A673 (cell line): ENCODE data around the gene PAX7. TPM values are rescaled to one million over a fixed set of nuclear protein-coding genes. Genes with fewer than 3 reads are reported as not detected.
"Not testable (repeated sequence)": the region's sequence is repeated elsewhere in the genome, so short reads cannot be mapped to it uniquely, and the experiment has no call there.

Experiments used
- BruUV-seq: library from RNA; stranded (reverse); fragments of 400-500 nt; replicated peaks from 2 replicates; lab custom pipeline; 2021; lab: Mats Ljungman, UMichigan
- CTCF ChIA-PET: fragments of 300-600 bp; sonication (Branson Sonifier 250); formaldehyde crosslinking; loops from one replicate; lab custom pipeline; 2022; ENCODE audit warnings: antibody characterized with exemption; lab: Charles Lee
- POLR2A ChIA-PET: fragments of 300-600 bp; sonication (Branson Sonifier 250); formaldehyde crosslinking; loops from one replicate; lab custom pipeline; 2022; ENCODE audit warnings: antibody characterized with exemption; ENCODE audit not compliant: low non-redundant PET; lab: Charles Lee
- DNase-seq: peaks from one replicate; pipeline ENCODE4 v3.0.0-alpha.2; 2015; ENCODE audit warnings: low spot score
- H3K27ac ChIP-seq: fragments of 200-600 bp; sonication (generic); 2 replicates; pipeline ENCODE4 v1.5.1; 2016; ENCODE audit warnings: mixed run types, low read depth, mild to moderate bottlenecking, mixed read lengths, antibody characterized with exemption, low read length; ENCODE audit not compliant: poor library complexity, severe bottlenecking
- H3K27me3 ChIP-seq: fragments of 200-600 bp; sonication (generic); replicated peaks from 2 replicates; pipeline ENCODE4 v1.6.1; 2017; ENCODE audit warnings: mixed run types, low read depth, mild to moderate bottlenecking, mixed read lengths, antibody characterized with exemption, low read length; ENCODE audit not compliant: insufficient read depth, poor library complexity
- H3K36me3 ChIP-seq: fragments of 200-600 bp; sonication (generic); 2 replicates; pipeline ENCODE4 v1.6.1; 2016; ENCODE audit warnings: mixed run types, mild to moderate bottlenecking, mixed read lengths, antibody characterized with exemption, low read length; ENCODE audit not compliant: insufficient read depth, poor library complexity, severe bottlenecking
- H3K4me1 ChIP-seq: fragments of 200-600 bp; sonication (generic); 2 replicates; pipeline ENCODE4 v1.6.1; 2017; ENCODE audit warnings: mixed run types, mild to moderate bottlenecking, mixed read lengths, antibody characterized with exemption, low read length; ENCODE audit not compliant: insufficient read depth, poor library complexity, severe bottlenecking
- H3K4me3 ChIP-seq: fragments of 200-600 bp; sonication (generic); 2 replicates; pipeline ENCODE4 v1.5.1; 2016; ENCODE audit warnings: low read depth, mixed run types, mild to moderate bottlenecking, mixed read lengths, low read length; ENCODE audit not compliant: poor library complexity, severe bottlenecking
- H3K9me3 ChIP-seq: fragments of 200-600 bp; sonication (generic); 2 replicates; pipeline ENCODE4 v1.6.1; 2016; ENCODE audit warnings: mixed run types, low read depth, mild to moderate bottlenecking, mixed read lengths, antibody characterized with exemption, low read length; ENCODE audit not compliant: poor library complexity, severe bottlenecking
- CTCF ChIP-seq: fragments of 300-800, 200-600 bp; sonication (generic); conservative IDR thresholded peaks from 2 replicates; pipeline ENCODE4 v1.5.1; 2017; ENCODE audit warnings: low read depth, mild to moderate bottlenecking, antibody characterized with exemption, low read length, moderate library complexity, mixed read lengths
- EZH2 ChIP-seq: fragments of 200-600 bp; sonication (generic); IDR thresholded peaks from 2 replicates; pipeline ENCODE4 v1.6.1; 2017; ENCODE audit warnings: borderline replicate concordance, low read depth, mild to moderate bottlenecking, mixed read lengths, antibody characterized with exemption, low read length; ENCODE audit not compliant: poor library complexity, severe bottlenecking
- intact Hi-C: fragments of 100-400 bp; cut with micrococcal nuclease; formaldehyde crosslinking; loops from one replicate; pipeline ENCODE4 v1.10.0; 2022; ENCODE audit not compliant: unreplicated experiment
- total RNA-seq: library from RNA; stranded (reverse); gene quantifications from 2 replicates; pipeline ENCODE4 v1.2.3, GENCODE V29; 2021

PAX7 gene
- total RNA-seq, 1 experiment from 2014 or later: 36.5 TPM

GRCh38 chr1:18693256-18694098, 62.8 kb downstream of the PAX7 start:
- DNase-seq: no peak
- CTCF ChIA-PET: no interaction called here
- no peak for TF ChIP-seq CTCF
- no peak for TF ChIP-seq EZH2
- H3K27me3 ChIP-seq: no peaks in the 10 kb centered on the region
- POLR2A ChIA-PET: no interaction called here
- no peak overlapping the region for H3K27ac ChIP-seq
- H3K9me3 ChIP-seq: no peaks in the 10 kb centered on the region
- H3K4me3 ChIP-seq: no peak overlapping the region
- intact Hi-C loops: no loop called here
- no TSS peak for BruUV-seq
- H3K4me1 ChIP-seq: no peaks in the 10 kb centered on the region
- peaks cover 15% of the 10 kb centered on the region for H3K36me3 ChIP-seq

GRCh38 chr1:18694289-18694688, 63.6 kb downstream of the PAX7 start:
- H3K27me3 ChIP-seq, intact Hi-C loops, POLR2A ChIA-PET, H3K4me3 ChIP-seq, DNase-seq, H3K4me1 ChIP-seq, CTCF ChIA-PET, H3K27ac ChIP-seq, H3K9me3 ChIP-seq, BruUV-seq: not testable (repeated sequence)
- peaks cover 15% of the 10 kb centered on the region for H3K36me3 ChIP-seq

GRCh38 chr1:18697541-18697940, 66.9 kb downstream of the PAX7 start:
- Histone ChIP-seq H3K36me3 (peaks cover 15% of the 10 kb centered on the region), H3K4me3 (no peak overlapping the region), H3K27ac (no peak overlapping the region), H3K4me1 (no peaks in the 10 kb centered on the region), H3K9me3 (no peaks in the 10 kb centered on the region), H3K27me3 (no peaks in the 10 kb centered on the region)
- DNase-seq: no peak
- CTCF ChIA-PET: interaction anchor here (0.7 kb wide), 1 partner anchor 86 kb away, joined by 4 read pairs; no protein-coding TSS in a partner anchor
- intact Hi-C loops: no loop called here
- POLR2A ChIA-PET: no interaction called here
- TF ChIP-seq CTCF: no peak
- TF ChIP-seq EZH2: no peak
- no TSS peak for BruUV-seq

- H3K4me3 ChIP-seq: no peak overlapping the region
- POLR2A ChIA-PET: no interaction called here
- BruUV-seq: no TSS peak
- no peak for DNase-seq
- no peaks in the 10 kb centered on the region for H3K4me1 ChIP-seq
- intact Hi-C loops: no loop called here
- H3K9me3 ChIP-seq: no peaks in the 10 kb centered on the region
- no peak for TF ChIP-seq EZH2
- no peak for TF ChIP-seq CTCF
- H3K36me3 ChIP-seq: peaks cover 12% of the 10 kb centered on the region
- CTCF ChIA-PET: no interaction called here
- H3K27ac ChIP-seq: no peak overlapping the region
- no peaks in the 10 kb centered on the region for H3K27me3 ChIP-seq
These were observed 69.9 kb downstream of the PAX7 start for GRCh38 chr1:18700530-18700929.
